WTC11 (cell line): Measurements from ENCODE around the gene PPP1R36. TPM values are rescaled to one million over a fixed set of nuclear protein-coding genes. Genes with fewer than 3 reads are reported as not detected.

Experiments used
- ATAC-seq: fragments of 200-7000 bp; cut with Tn5 transposase; 2 replicates; pipeline ENCODE4 v1.10.0; 2021; ENCODE audit warnings: mild to moderate bottlenecking, moderate library complexity
- CTCF ChIA-PET: fragments of 300-600 bp; sonication (Branson Sonifier 250); formaldehyde crosslinking; loops from one replicate; lab custom pipeline; 2021; ENCODE audit warnings: antibody characterized with exemption; lab: Charles Lee
- POLR2A ChIA-PET: fragments of 350-600 bp; sonication (Branson Sonifier 250); formaldehyde crosslinking; loops from one replicate; lab custom pipeline; 2021; ENCODE audit warnings: antibody characterized with exemption; lab: Charles Lee
- DNase-seq: peaks from one replicate; pipeline ENCODE4 v3.0.0; 2021; ENCODE audit warnings: low spot score
- H3K27ac Mint-ChIP-seq: 2 replicates; pipeline ENCODE4 v1.8.0; 2021; ENCODE audit warnings: mixed read lengths
- H3K27me3 Mint-ChIP-seq: 2 replicates; pipeline ENCODE4 v1.8.0; 2021; ENCODE audit warnings: low read depth, mild to moderate bottlenecking, moderate library complexity, mixed read lengths
- H3K36me3 Mint-ChIP-seq: 2 replicates; pipeline ENCODE4 v1.8.0; 2021; ENCODE audit warnings: mixed read lengths
- H3K4me1 Mint-ChIP-seq: 2 replicates; pipeline ENCODE4 v1.8.0; 2022; ENCODE audit warnings: mixed read lengths
- H3K4me3 Mint-ChIP-seq: 2 replicates; pipeline ENCODE4 v1.8.0; 2021; ENCODE audit warnings: mild to moderate bottlenecking, moderate library complexity, mixed read lengths
- H3K9me3 Mint-ChIP-seq: 2 replicates; pipeline ENCODE4 v1.8.0; 2021; ENCODE audit warnings: mixed read lengths
- AR ChIP-seq: fragments of 250-450 bp; sonication (Bioruptor Pico); IDR thresholded peaks from 2 replicates; pipeline ENCODE4 v1.9.0; 2021; ENCODE audit warnings: mild to moderate bottlenecking
- ARID4B ChIP-seq: sonication (generic); formaldehyde crosslinking; IDR thresholded peaks from 2 replicates; pipeline ENCODE4 v1.8.0; 2023; ENCODE audit warnings: missing genetic modification reagents, mild to moderate bottlenecking, borderline replicate concordance
- ATF2 ChIP-seq: sonication (generic); formaldehyde crosslinking; IDR thresholded peaks from 2 replicates; pipeline ENCODE4 v1.8.1; 2022; ENCODE audit warnings: low read depth, missing genetic modification reagents, borderline replicate concordance
- CREM ChIP-seq: sonication (generic); formaldehyde crosslinking; IDR thresholded peaks from 2 replicates; pipeline ENCODE4 v1.8.1; 2022; ENCODE audit warnings: mild to moderate bottlenecking, missing genetic modification reagents, moderate library complexity
- E2F5 ChIP-seq: sonication (generic); formaldehyde crosslinking; IDR thresholded peaks from 2 replicates; pipeline ENCODE4 v1.8.1; 2022; ENCODE audit warnings: mild to moderate bottlenecking, moderate library complexity, missing genetic modification reagents
- EMX1 ChIP-seq: fragments of 250-450 bp; sonication (Bioruptor Pico); IDR thresholded peaks from 2 replicates; pipeline ENCODE4 v1.8.0; 2021; ENCODE audit warnings: mild to moderate bottlenecking
- FOXP1 ChIP-seq: sonication (generic); formaldehyde crosslinking; IDR thresholded peaks from 2 replicates; pipeline ENCODE4 v1.8.0; 2022; ENCODE audit warnings: missing genetic modification reagents, mild to moderate bottlenecking, moderate library complexity, borderline replicate concordance
- GABPB1 ChIP-seq: sonication (generic); formaldehyde crosslinking; IDR thresholded peaks from 2 replicates; pipeline ENCODE4 v1.8.1; 2023; ENCODE audit warnings: mild to moderate bottlenecking, missing genetic modification reagents
- GTF2I ChIP-seq: fragments of 250-450 bp; sonication (Bioruptor Pico); conservative IDR thresholded peaks from 2 replicates; pipeline ENCODE4 v1.4.0; 2021; ENCODE audit warnings: mild to moderate bottlenecking
- HMGXB4 ChIP-seq: sonication (generic); formaldehyde crosslinking; IDR thresholded peaks from 2 replicates; pipeline ENCODE4 v1.8.1; 2023; ENCODE audit warnings: mild to moderate bottlenecking, moderate library complexity, missing genetic modification reagents
- IRF1 ChIP-seq: sonication (generic); formaldehyde crosslinking; IDR thresholded peaks from 2 replicates; pipeline ENCODE4 v1.8.0; 2023; ENCODE audit warnings: missing genetic modification reagents
- NFYB ChIP-seq: sonication (generic); formaldehyde crosslinking; conservative IDR thresholded peaks from 2 replicates; pipeline ENCODE4 v1.8.0; 2022; ENCODE audit warnings: low read depth, missing genetic modification reagents
- NR1H2 ChIP-seq: sonication (generic); formaldehyde crosslinking; IDR thresholded peaks from 2 replicates; pipeline ENCODE4 v1.9.0; 2021; ENCODE audit warnings: mild to moderate bottlenecking, moderate library complexity, missing genetic modification reagents
- PRDM15 ChIP-seq: sonication (generic); formaldehyde crosslinking; IDR thresholded peaks from 2 replicates; pipeline ENCODE4 v1.8.0; 2022; ENCODE audit warnings: missing genetic modification reagents
- PRRX2 ChIP-seq: fragments of 250-450 bp; sonication (Bioruptor Pico); IDR thresholded peaks from 2 replicates; pipeline ENCODE4 v1.8.0; 2021; ENCODE audit warnings: mild to moderate bottlenecking
- RELA ChIP-seq: sonication (generic); formaldehyde crosslinking; IDR thresholded peaks from 2 replicates; pipeline ENCODE4 v1.8.1; 2022; ENCODE audit warnings: missing genetic modification reagents, mild to moderate bottlenecking, borderline replicate concordance
- TEAD1 ChIP-seq: sonication (generic); formaldehyde crosslinking; IDR thresholded peaks from 2 replicates; pipeline ENCODE4 v1.8.0; 2022; ENCODE audit warnings: mild to moderate bottlenecking, missing genetic modification reagents
- ZNF423 ChIP-seq: fragments of 250-450 bp; sonication (Bioruptor Pico); IDR thresholded peaks from 2 replicates; pipeline ENCODE4 v2.1.2; 2022; ENCODE audit warnings: mild to moderate bottlenecking, moderate library complexity
- ZNF671 ChIP-seq: fragments of 250-450 bp; sonication (Bioruptor Pico); IDR thresholded peaks from 2 replicates; pipeline ENCODE4 v1.8.0; 2021; ENCODE audit warnings: mild to moderate bottlenecking
- total RNA-seq: library from RNA; stranded (reverse); gene quantifications from 3 replicates; pipeline ENCODE4 v1.2.3, GENCODE V29; 2021

The PPP1R36 gene
- total RNA-seq, 1 experiment from 2014 or later: 0.70 TPM

GRCh38 chr14:64506721-64507120, 43.0 kb upstream of the PPP1R36 start:
- H3K9me3 Mint-ChIP-seq: no peaks in the 10 kb centered on the region
- DNase-seq: no peak
- no peak for ATAC-seq
- H3K4me3 Mint-ChIP-seq: peak overlapping the region; percentile 32
- TF ChIP-seq E2F5 (no peak), ATF2 (CRISPR knock-in tag) (no peak), ZNF671 (no peak), FOXP1 (CRISPR knock-in tag) (no peak), AR (no peak), CREM (CRISPR knock-in tag) (no peak), PRRX2 (CRISPR knock-in tag) (no peak), NFYB (CRISPR knock-in tag) (no peak), ARID4B (CRISPR knock-in tag) (no peak), TEAD1 (CRISPR knock-in tag) (no peak)
- ChIA-PET POLR2A (no interaction called here), CTCF (no interaction called here)
- H3K36me3 Mint-ChIP-seq: no peaks in the 10 kb centered on the region
- no peak overlapping the region for H3K27ac Mint-ChIP-seq
- H3K4me1 Mint-ChIP-seq: peaks cover 70% of the 10 kb centered on the region
- no peaks in the 10 kb centered on the region for H3K27me3 Mint-ChIP-seq

- DNase-seq (no peak), ATAC-seq (no peak)
- POLR2A ChIA-PET: no interaction called here
- Mint-ChIP-seq H3K4me3 (peak overlapping the region; percentile 32; the same call in 1 of the 2 replicates), H3K27me3 (no peaks in the 10 kb centered on the region), H3K4me1 (peaks cover 62% of the 10 kb centered on the region), H3K36me3 (no peaks in the 10 kb centered on the region), H3K27ac (peak overlapping the region; percentile 47; the same call in 1 of the 2 replicates), H3K9me3 (no peaks in the 10 kb centered on the region)
- CTCF ChIA-PET: interaction anchor here (2.4 kb wide), 1 partner anchor 129 kb away, joined by 12 read pairs; no protein-coding TSS in a partner anchor
- no peak for TF ChIP-seq NR1H2
- no peak for TF ChIP-seq HMGXB4 (CRISPR knock-in tag)
- TF ChIP-seq IRF1 (CRISPR knock-in tag): no peak
- TF ChIP-seq EMX1 (CRISPR knock-in tag): no peak
- TF ChIP-seq GABPB1 (CRISPR knock-in tag): no peak
- no peak for TF ChIP-seq GTF2I (CRISPR knock-in tag)
- no peak for TF ChIP-seq ZNF423
- TF ChIP-seq RELA (CRISPR knock-in tag): no peak
- TF ChIP-seq PRDM15: no peak
Observed at GRCh38 chr14:64507376-64508156, 42.2 kb upstream of the PPP1R36 start.
